ENCODE data around the gene KRTCAP3.

- TF ChIP-seq EP300 (IDR thresholded peaks at IDR 0.05) (no peak), CEBPB (IDR thresholded peaks at IDR 0.05) (no peak), JUN (IDR thresholded peaks at IDR 0.05) (no peak)
- TF ChIP-seq, protein P1, sequence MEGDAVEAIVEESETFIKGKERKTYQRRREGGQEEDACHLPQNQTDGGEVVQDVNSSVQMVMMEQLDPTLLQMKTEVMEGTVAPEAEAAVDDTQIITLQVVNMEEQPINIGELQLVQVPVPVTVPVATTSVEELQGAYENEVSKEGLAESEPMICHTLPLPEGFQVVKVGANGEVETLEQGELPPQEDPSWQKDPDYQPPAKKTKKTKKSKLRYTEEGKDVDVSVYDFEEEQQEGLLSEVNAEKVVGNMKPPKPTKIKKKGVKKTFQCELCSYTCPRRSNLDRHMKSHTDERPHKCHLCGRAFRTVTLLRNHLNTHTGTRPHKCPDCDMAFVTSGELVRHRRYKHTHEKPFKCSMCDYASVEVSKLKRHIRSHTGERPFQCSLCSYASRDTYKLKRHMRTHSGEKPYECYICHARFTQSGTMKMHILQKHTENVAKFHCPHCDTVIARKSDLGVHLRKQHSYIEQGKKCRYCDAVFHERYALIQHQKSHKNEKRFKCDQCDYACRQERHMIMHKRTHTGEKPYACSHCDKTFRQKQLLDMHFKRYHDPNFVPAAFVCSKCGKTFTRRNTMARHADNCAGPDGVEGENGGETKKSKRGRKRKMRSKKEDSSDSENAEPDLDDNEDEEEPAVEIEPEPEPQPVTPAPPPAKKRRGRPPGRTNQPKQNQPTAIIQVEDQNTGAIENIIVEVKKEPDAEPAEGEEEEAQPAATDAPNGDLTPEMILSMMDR (IDR thresholded peaks at IDR 0.05), result no peak
Measured at GRCh38 chr2:27393225-27393624, 49.0 kb upstream of the KRTCAP3 start.
